Loucy (cell line): Measurements from ENCODE around the gene TTC27.

ENCODE experiments used
- CTCF ChIP-seq: fragments of 200-600 bp; sonication (generic); conservative IDR thresholded peaks from 2 replicates; pipeline ENCODE4 v1.5.1; 2014; ENCODE audit warnings: mild to moderate bottlenecking, antibody characterized with exemption, low read length
- EZH2phosphoT487 ChIP-seq: fragments of 200-600 bp; IDR thresholded peaks from 2 replicates; pipeline ENCODE4 v1.6.1; 2018; ENCODE audit warnings: antibody characterized with exemption, mild to moderate bottlenecking, moderate library complexity, borderline replicate concordance

GRCh38 chr2:32777714-32778113, 149.9 kb downstream of the TTC27 start:
- TF ChIP-seq CTCF, result no peak
- TF ChIP-seq EZH2phosphoT487, result no peak
